ENCODE measurements around the gene LIPT2. TPM values are rescaled to one million over a fixed set of nuclear protein-coding genes. Genes with fewer than 3 reads are reported as not detected.
A peak's percentile ranks its signal among the peaks of the same experiment; 100 is the strongest.

Gene LIPT2
- total RNA-seq, 4 donors from 2014 or later: 5.0 to 19.5 (median 7.3) TPM

DNA sequence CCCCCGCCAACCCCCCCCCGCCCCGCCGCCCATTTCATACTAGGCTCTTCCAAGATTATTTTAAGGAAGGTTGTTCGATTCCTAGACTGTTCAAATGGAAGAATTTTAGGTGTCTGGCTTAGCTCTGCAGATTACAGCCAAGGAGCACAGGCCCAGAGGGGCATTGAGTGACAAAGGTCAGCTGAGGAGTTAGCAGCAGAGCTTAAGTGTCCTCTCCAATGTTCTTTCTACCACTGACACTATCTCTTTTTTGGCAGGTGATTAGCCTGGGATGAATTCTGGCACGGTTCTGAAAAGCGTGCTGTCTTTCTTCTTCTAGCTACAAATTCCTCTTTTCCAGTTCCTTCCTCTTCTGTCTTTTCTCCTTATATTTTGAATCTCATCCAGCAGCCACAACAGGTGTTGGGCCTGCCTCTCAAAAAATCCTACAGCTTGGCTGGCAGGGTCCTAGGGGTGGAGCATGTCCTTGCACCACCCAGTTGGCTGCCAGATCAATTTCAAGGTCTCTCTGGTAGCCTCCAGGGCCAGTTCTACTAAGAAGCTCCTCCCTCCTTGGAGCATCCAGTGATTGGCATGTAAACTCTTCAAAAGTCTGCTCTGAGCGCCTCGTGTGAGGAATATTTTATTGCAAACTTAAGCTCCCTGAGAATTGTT is 49.2 kb downstream of the LIPT2 start:
- Histone ChIP-seq H3K27ac (peak overlapping the region; percentile 74 to 75), H3K36me3 (no peaks in the 10 kb centered on the region), H3K4me3 (no peak overlapping the region), H3K4me1 (peaks cover 4 to 7% of the 10 kb centered on the region in 2 donors), H3K9me3 (no peaks in the 10 kb centered on the region), H3K27me3 (no peaks in the 10 kb centered on the region)
- TF ChIP-seq, protein P1, sequence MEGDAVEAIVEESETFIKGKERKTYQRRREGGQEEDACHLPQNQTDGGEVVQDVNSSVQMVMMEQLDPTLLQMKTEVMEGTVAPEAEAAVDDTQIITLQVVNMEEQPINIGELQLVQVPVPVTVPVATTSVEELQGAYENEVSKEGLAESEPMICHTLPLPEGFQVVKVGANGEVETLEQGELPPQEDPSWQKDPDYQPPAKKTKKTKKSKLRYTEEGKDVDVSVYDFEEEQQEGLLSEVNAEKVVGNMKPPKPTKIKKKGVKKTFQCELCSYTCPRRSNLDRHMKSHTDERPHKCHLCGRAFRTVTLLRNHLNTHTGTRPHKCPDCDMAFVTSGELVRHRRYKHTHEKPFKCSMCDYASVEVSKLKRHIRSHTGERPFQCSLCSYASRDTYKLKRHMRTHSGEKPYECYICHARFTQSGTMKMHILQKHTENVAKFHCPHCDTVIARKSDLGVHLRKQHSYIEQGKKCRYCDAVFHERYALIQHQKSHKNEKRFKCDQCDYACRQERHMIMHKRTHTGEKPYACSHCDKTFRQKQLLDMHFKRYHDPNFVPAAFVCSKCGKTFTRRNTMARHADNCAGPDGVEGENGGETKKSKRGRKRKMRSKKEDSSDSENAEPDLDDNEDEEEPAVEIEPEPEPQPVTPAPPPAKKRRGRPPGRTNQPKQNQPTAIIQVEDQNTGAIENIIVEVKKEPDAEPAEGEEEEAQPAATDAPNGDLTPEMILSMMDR (IDR thresholded peaks at IDR 0.05): no peak
- TF ChIP-seq POLR2A (IDR thresholded peaks at IDR 0.05): no peak
- intact Hi-C loops (cut with DNase I; ENCODE audit: low total_unique reads): no loop called here
- no peak for DNase-seq

DNA sequence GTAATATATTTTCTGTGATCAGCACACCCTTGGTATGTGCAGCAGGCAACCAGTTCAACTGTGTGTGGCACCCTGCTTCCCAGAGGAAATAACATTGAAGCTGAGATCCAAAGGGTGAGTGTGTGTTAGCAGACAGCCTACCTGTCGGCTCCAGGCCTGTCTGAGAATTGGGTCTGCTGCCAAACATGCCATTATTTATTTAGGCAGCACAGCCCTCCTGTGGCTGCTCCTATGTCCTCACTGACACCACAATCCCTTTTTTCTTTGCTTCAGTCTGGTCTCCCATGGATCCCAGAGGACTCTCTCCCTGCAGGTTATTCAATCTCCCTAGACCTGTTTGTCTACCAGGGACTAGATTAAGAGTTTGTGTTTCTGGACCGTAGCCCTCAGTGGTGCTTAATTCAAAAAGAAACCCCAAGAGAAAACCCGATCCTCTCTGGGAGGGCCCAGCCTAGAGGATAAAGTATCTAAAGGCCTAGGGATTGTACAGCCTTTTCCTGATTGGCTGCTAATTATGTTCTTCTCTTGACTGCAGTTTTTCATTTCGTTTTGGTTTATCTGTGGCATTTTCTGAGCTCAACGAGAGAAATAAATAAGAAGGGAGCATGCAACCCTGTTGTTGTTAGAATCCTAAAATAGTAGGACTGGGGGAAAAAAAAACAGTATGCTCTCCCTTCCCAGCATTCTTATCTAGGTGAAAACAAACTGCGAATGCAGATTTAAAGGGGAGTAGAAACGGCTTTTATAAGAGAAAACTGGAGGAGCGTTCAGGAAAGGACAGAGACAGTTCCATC is 50.3 kb downstream of the LIPT2 start:
- Histone ChIP-seq H3K4me1 (peaks cover 4 to 7% of the 10 kb centered on the region in 2 donors), H3K4me3 (no peak overlapping the region), H3K9me3 (no peaks in the 10 kb centered on the region), H3K36me3 (no peaks in the 10 kb centered on the region), H3K27me3 (no peaks in the 10 kb centered on the region), H3K27ac (peak overlapping the region; percentile 74 to 75)
- DNase-seq: peak in 1 of 2 donors; percentile 37
- TF ChIP-seq, protein P1 (IDR thresholded peaks at IDR 0.05): peak in 1 of 4 experiments; percentile 26
- TF ChIP-seq POLR2A (IDR thresholded peaks at IDR 0.05): no peak
- intact Hi-C loops (cut with DNase I; ENCODE audit: low total_unique reads): no loop called here

DNA sequence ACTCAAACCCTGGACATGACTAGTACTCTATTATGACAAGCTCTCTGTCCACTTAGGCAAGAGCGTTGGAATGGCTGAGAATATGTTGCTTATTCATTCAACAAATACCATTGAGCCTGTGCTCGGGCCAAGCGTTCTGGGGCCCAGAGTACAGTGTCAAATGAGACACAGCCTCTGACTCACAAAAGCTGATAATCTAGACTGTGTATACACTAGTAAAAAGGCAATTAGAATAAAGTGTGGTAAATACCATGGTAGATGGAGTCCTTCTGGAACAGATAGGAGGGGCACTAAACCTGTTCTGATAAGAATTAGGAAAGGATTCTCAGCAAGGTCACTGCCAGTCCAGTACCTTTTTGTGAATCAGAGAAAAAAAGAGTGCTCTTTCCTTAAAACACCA is 50.9 kb downstream of the LIPT2 start:
- H3K27ac ChIP-seq: peak overlapping the region; percentile 74 to 75
- DNase-seq: no peak
- TF ChIP-seq POLR2A (IDR thresholded peaks at IDR 0.05): no peak
- TF ChIP-seq, protein P1 (IDR thresholded peaks at IDR 0.05): no peak
- H3K4me1 ChIP-seq: peaks cover 4 to 7% of the 10 kb centered on the region in 2 donors
- no peaks in the 10 kb centered on the region for H3K36me3 ChIP-seq
- no peaks in the 10 kb centered on the region for H3K9me3 ChIP-seq
- no peaks in the 10 kb centered on the region for H3K27me3 ChIP-seq
- no peak overlapping the region for H3K4me3 ChIP-seq
- intact Hi-C loops (cut with DNase I; ENCODE audit: low total_unique reads): no loop called here

Small RNA genes lying within 50 kb of the gene (small RNA-seq; reads per million reads assigned to genes)
- not detected for gene CYCSP27

Other genes with a start within 250 kb of the LIPT2 start
- 1 to 10 TPM in 1 of 4 donors, under 1 TPM in 2, not detected in 1; 0.51 to 1.9 (median 0.64) TPM for gene P4HA3, start 182.1 kb downstream of the LIPT2 start, total RNA-seq
- 10 to 100 TPM in 2 of 4 donors, 1 to 10 TPM in 2; 1.0 to 21.8 (median 8.8) TPM for gene PGM2L1, start 95.3 kb downstream of the LIPT2 start, total RNA-seq
- gene KCNE3, start 26.2 kb downstream of the LIPT2 start, total RNA-seq: 10 to 100 TPM in 2 of 4 donors, 1 to 10 TPM in 2; 2.4 to 13.7 (median 10.5) TPM
- gene POLD3, start 98.9 kb upstream of the LIPT2 start, total RNA-seq: 10 to 100 TPM; 10.3 to 32.1 (median 21.3) TPM
- 100 to 1,000 TPM in 1 of 4 donors, 1 to 10 TPM in 1, under 1 TPM in 2; 0.41 to 115 (median 2.9) TPM for gene CHRDL2, start 237.7 kb upstream of the LIPT2 start, total RNA-seq

All from uterus (tissue), 4 donors.